Loucy (cell line): ENCODE results near the gene RASSF7.

Source experiments
- CTCF ChIP-seq: fragments of 200-600 bp; sonication (generic); conservative IDR thresholded peaks from 2 replicates; pipeline ENCODE4 v1.5.1; 2014; ENCODE audit warnings: mild to moderate bottlenecking, antibody characterized with exemption, low read length
- EZH2phosphoT487 ChIP-seq: fragments of 200-600 bp; IDR thresholded peaks from 2 replicates; pipeline ENCODE4 v1.6.1; 2018; ENCODE audit warnings: antibody characterized with exemption, mild to moderate bottlenecking, moderate library complexity, borderline replicate concordance

GRCh38 chr11:577611-577894 lies 16.8 kb downstream of the RASSF7 start:
- no peak for TF ChIP-seq CTCF
- TF ChIP-seq EZH2phosphoT487: no peak
